CD4-positive, alpha-beta memory T cell (primary cell): ENCODE results near the gene BANF2. TPM values are rescaled to one million over a fixed set of nuclear protein-coding genes. Genes with fewer than 3 reads are reported as not detected.

Experiments
- CTCF ChIA-PET: fragments of 350-600 bp; sonication (Branson Sonifier 250); formaldehyde crosslinking; loops from one replicate; lab custom pipeline; 2021; ENCODE audit warnings: inconsistent platforms; ENCODE audit not compliant: partially characterized antibody; lab: Charles Lee
- POLR2A ChIA-PET: fragments of 350-600 bp; sonication (Branson Sonifier 250); formaldehyde crosslinking; loops from one replicate; lab custom pipeline; 2021; ENCODE audit not compliant: partially characterized antibody; lab: Charles Lee
- DNase-seq, 5 donors: peaks; one replicate each; pipeline versions ENCODE4 v3.0.0 to v3.0.0-alpha.2; 2020 to 2022; ENCODE audit warnings: mixed read lengths in 1 of 5
- H3K27ac ChIP-seq: one replicate; pipeline ENCODE4 v1.7.0; 2013; ENCODE audit warnings: low read depth, low read length
- H3K27me3 ChIP-seq: 2 replicates; pipeline ENCODE4 v1.7.0; 2013; ENCODE audit warnings: mild to moderate bottlenecking, low read length, moderate library complexity; ENCODE audit not compliant: insufficient read depth
- H3K36me3 ChIP-seq: 2 replicates; pipeline ENCODE4 v1.7.0; 2013; ENCODE audit warnings: mild to moderate bottlenecking, low read length, moderate library complexity; ENCODE audit not compliant: insufficient read depth
- H3K4me1 ChIP-seq: 2 replicates; pipeline ENCODE4 v1.7.0; 2013; ENCODE audit warnings: mild to moderate bottlenecking, low read length, moderate library complexity; ENCODE audit not compliant: insufficient read depth
- H3K4me3 ChIP-seq, 2 donors: one replicate each; pipeline ENCODE4 v1.7.0; 2013; ENCODE audit warnings: low read length in 2 of 2, mild to moderate bottlenecking in 1 of 2
- H3K9me3 ChIP-seq, 2 donors: one replicate each; pipeline ENCODE4 v1.7.0; 2013; ENCODE audit warnings: low read length in 2 of 2, control low read depth in 1 of 2; ENCODE audit not compliant: control insufficient read depth in 1 of 2
- H3K27ac Mint-ChIP-seq, 7 donors: one replicate each; pipeline ENCODE4 v1.8.0; 2020 to 2021; ENCODE audit warnings: mixed read lengths in 7 of 7, mild to moderate bottlenecking in 6 of 7, inconsistent platforms in 3 of 7, moderate library complexity in 3 of 7
- H3K27me3 Mint-ChIP-seq, 2 donors: one replicate each; pipeline ENCODE4 v1.8.0; 2020 to 2021; ENCODE audit warnings: mixed read lengths in 2 of 2
- H3K36me3 Mint-ChIP-seq, 2 donors: one replicate each; pipeline ENCODE4 v1.8.0; 2020 to 2021; ENCODE audit warnings: mixed read lengths in 2 of 2, inconsistent platforms in 1 of 2, mild to moderate bottlenecking in 1 of 2
- H3K4me1 Mint-ChIP-seq, 4 donors: one replicate each; pipeline ENCODE4 v1.8.0; 2020 to 2021; ENCODE audit warnings: mixed read lengths in 4 of 4, mild to moderate bottlenecking in 1 of 4
- H3K4me3 Mint-ChIP-seq, 8 donors: one replicate each; pipeline ENCODE4 v1.8.0; 2020 to 2021; ENCODE audit warnings: mixed read lengths in 8 of 8, mild to moderate bottlenecking in 7 of 8, moderate library complexity in 6 of 8, inconsistent platforms in 3 of 8
- H3K9me3 Mint-ChIP-seq, 8 donors: one replicate each; pipeline ENCODE4 v1.8.0; 2020 to 2021; ENCODE audit warnings: mixed read lengths in 8 of 8, mild to moderate bottlenecking in 5 of 8, inconsistent platforms in 3 of 8, moderate library complexity in 1 of 8
- intact Hi-C: fragments of 100-400 bp; cut with micrococcal nuclease; formaldehyde crosslinking; loops from one replicate; pipeline ENCODE4 v1.15.1; 2023
- polyA plus RNA-seq, 2 donors: library from polyadenylated mRNA; unstranded; fragments of 300-500 nt; fragmentation: Illumina TruSeq; gene quantifications; one replicate each; pipeline ENCODE4 v1.2.3, GENCODE V29; 2021
- total RNA-seq, 2 experiments: library from RNA; stranded (reverse); gene quantifications; one replicate each; pipeline ENCODE4 v1.2.3, GENCODE V29; 2021

Gene BANF2
- total and polyA plus RNA-seq, 4 experiments from 2014 or later: not detected

DNA sequence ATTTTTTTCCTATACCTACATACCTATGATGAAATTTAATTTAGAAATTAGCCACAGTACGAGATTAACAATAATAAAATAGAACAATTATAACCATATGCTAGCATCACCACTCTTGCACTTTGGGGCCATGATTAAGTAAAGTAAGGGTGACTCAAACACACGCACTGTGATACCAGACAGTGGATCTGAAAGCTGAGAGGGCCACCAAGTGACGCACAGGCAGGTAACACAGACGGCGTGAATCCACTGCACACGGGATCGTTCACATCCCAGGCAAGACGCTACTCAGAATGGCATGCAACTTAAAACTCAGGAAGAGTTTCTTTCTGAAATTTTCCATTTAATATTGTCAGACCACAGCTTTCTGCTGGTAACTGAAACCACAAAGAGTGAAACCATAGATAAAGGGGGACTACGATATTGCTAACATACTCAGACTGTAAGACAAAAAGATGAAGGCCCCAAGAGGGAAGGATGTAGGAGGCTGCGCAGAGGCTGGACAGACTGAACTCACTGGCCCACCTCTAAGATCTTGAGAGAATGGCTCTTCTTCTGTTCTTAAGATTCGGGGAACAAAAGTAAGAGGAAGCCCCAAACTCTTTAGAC lies 35.6 kb upstream of the BANF2 start:
- DNase-seq: no peak
- ChIA-PET POLR2A (no interaction called here), CTCF (interaction anchor here (3.7 kb wide), 1 partner anchor 18 kb away, joined by 24 read pairs; the partner anchor contains the start of gene RRBP1)
- no peak overlapping the region for H3K27ac ChIP-seq
- Mint-ChIP-seq H3K27ac (peak overlapping the region in 3 of 7 donors; percentile 35 to 71 (median 59)), H3K4me1 (peaks cover 28 to 68% (median 45%) of the 10 kb centered on the region in 4 donors), H3K27me3 (no peaks in the 10 kb centered on the region), H3K4me3 (peak overlapping the region in 5 of 8 donors; percentile 11 to 74 (median 53)), H3K36me3 (peaks cover 12% of the 10 kb centered on the region in 2 donors), H3K9me3 (peaks cover 0 to 3% (median 0%) of the 10 kb centered on the region in 8 donors)
- no peak overlapping the region for H3K4me3 ChIP-seq
- intact Hi-C loops: no loop called here
- peaks cover 28% of the 10 kb centered on the region for H3K4me1 ChIP-seq
- no peaks in the 10 kb centered on the region for H3K9me3 ChIP-seq
- H3K36me3 ChIP-seq: no peaks in the 10 kb centered on the region
- no peaks in the 10 kb centered on the region for H3K27me3 ChIP-seq

GRCh38 chr20:17665756-17666155 lies 34.0 kb upstream of the BANF2 start:
- Histone ChIP-seq H3K4me3 (no peak overlapping the region), H3K27ac (no peak overlapping the region), H3K36me3 (no peaks in the 10 kb centered on the region), H3K27me3 (no peaks in the 10 kb centered on the region), H3K4me1 (peaks cover 28% of the 10 kb centered on the region), H3K9me3 (no peaks in the 10 kb centered on the region)
- Mint-ChIP-seq H3K4me1 (peaks cover 28 to 79% (median 43%) of the 10 kb centered on the region in 4 donors), H3K9me3 (no peaks in the 10 kb centered on the region), H3K4me3 (peak overlapping the region in 3 of 8 donors; percentile 6 to 56 (median 36)), H3K27ac (peak overlapping the region in 4 of 7 donors; percentile 19 to 48 (median 40)), H3K36me3 (peaks cover 3% of the 10 kb centered on the region in 2 donors), H3K27me3 (no peaks in the 10 kb centered on the region)
- intact Hi-C loops: no loop called here
- ChIA-PET CTCF (interaction anchor here (1.1 to 3.7 kb wide), 3 partner anchors 11 to 16 kb away, joined by 3 to 24 read pairs (median 3); partner anchors contain the start of gene RRBP1), POLR2A (interaction anchor here (1.4 kb wide), 1 partner anchor 15 kb away, joined by 4 read pairs; no protein-coding TSS in a partner anchor)
- no peak for DNase-seq

- Histone ChIP-seq H3K4me1 (peaks cover 28% of the 10 kb centered on the region), H3K36me3 (no peaks in the 10 kb centered on the region), H3K4me3 (no peak overlapping the region), H3K9me3 (no peaks in the 10 kb centered on the region), H3K27ac (no peak overlapping the region), H3K27me3 (no peaks in the 10 kb centered on the region)
- no peak for DNase-seq
- no peak overlapping the region for H3K4me3 Mint-ChIP-seq
- H3K27ac Mint-ChIP-seq: peak overlapping the region in 1 of 7 donors; percentile 15
- intact Hi-C loops: no loop called here
- peaks cover 28 to 75% (median 42%) of the 10 kb centered on the region in 4 donors for H3K4me1 Mint-ChIP-seq
- ChIA-PET CTCF (interaction anchor here (0.6 to 3.7 kb wide), 4 partner anchors 12 to 245 kb away, joined by 3 to 24 read pairs (median 3); partner anchors contain the start of gene RRBP1), POLR2A (interaction anchor here (1.4 kb wide), 1 partner anchor 14 kb away, joined by 4 read pairs; no protein-coding TSS in a partner anchor)
- no peaks in the 10 kb centered on the region for H3K27me3 Mint-ChIP-seq
- peaks cover 3% of the 10 kb centered on the region in 2 donors for H3K36me3 Mint-ChIP-seq
- no peaks in the 10 kb centered on the region for H3K9me3 Mint-ChIP-seq
These were observed 33.3 kb upstream of the BANF2 start for GRCh38 chr20:17666481-17666880.

GRCh38 chr20:17667445-17667844 lies 32.3 kb upstream of the BANF2 start:
- no peaks in the 10 kb centered on the region for H3K9me3 ChIP-seq
- Mint-ChIP-seq H3K4me1 (peaks cover 28 to 65% (median 35%) of the 10 kb centered on the region in 4 donors), H3K4me3 (no peak overlapping the region), H3K27ac (peak overlapping the region in 4 of 7 donors; percentile 1 to 54 (median 6)), H3K27me3 (no peaks in the 10 kb centered on the region), H3K36me3 (peaks cover 3% of the 10 kb centered on the region in 2 donors), H3K9me3 (no peaks in the 10 kb centered on the region)
- DNase-seq: no peak
- ChIA-PET POLR2A (no interaction called here), CTCF (interaction anchor here (3.7 kb wide), 1 partner anchor 14 kb away, joined by 24 read pairs; the partner anchor contains the start of gene RRBP1)
- no peak overlapping the region for H3K27ac ChIP-seq
- intact Hi-C loops: no loop called here
- H3K4me3 ChIP-seq: no peak overlapping the region
- H3K36me3 ChIP-seq: no peaks in the 10 kb centered on the region
- no peaks in the 10 kb centered on the region for H3K27me3 ChIP-seq
- H3K4me1 ChIP-seq: peaks cover 28% of the 10 kb centered on the region

- no peak overlapping the region for H3K4me3 Mint-ChIP-seq
- peak overlapping the region in 5 of 7 donors; percentile 2 to 63 (median 34) for H3K27ac Mint-ChIP-seq
- H3K36me3 Mint-ChIP-seq: peaks cover 3% of the 10 kb centered on the region in 2 donors
- H3K27ac ChIP-seq: no peak overlapping the region
- ChIA-PET POLR2A (no interaction called here), CTCF (interaction anchor here (0.9 kb wide), 1 partner anchor 168 kb away, joined by 3 read pairs; no protein-coding TSS in a partner anchor)
- no peaks in the 10 kb centered on the region for H3K9me3 ChIP-seq
- H3K4me3 ChIP-seq: no peak overlapping the region
- no peaks in the 10 kb centered on the region for H3K36me3 ChIP-seq
- peaks cover 28% of the 10 kb centered on the region for H3K4me1 ChIP-seq
- intact Hi-C loops: no loop called here
- no peaks in the 10 kb centered on the region for H3K9me3 Mint-ChIP-seq
- no peaks in the 10 kb centered on the region for H3K27me3 ChIP-seq
- DNase-seq: no peak
- H3K27me3 Mint-ChIP-seq: no peaks in the 10 kb centered on the region
- peaks cover 26 to 68% (median 36%) of the 10 kb centered on the region in 4 donors for H3K4me1 Mint-ChIP-seq
These were observed 31.3 kb upstream of the BANF2 start for GRCh38 chr20:17668432-17668831.

- Mint-ChIP-seq H3K4me1 (peaks cover 20 to 58% (median 33%) of the 10 kb centered on the region in 4 donors), H3K27ac (no peak overlapping the region)
- CTCF ChIA-PET: no interaction called here
These were observed 30.3 kb upstream of the BANF2 start for GRCh38 chr20:17669306-17669931.

DNA sequence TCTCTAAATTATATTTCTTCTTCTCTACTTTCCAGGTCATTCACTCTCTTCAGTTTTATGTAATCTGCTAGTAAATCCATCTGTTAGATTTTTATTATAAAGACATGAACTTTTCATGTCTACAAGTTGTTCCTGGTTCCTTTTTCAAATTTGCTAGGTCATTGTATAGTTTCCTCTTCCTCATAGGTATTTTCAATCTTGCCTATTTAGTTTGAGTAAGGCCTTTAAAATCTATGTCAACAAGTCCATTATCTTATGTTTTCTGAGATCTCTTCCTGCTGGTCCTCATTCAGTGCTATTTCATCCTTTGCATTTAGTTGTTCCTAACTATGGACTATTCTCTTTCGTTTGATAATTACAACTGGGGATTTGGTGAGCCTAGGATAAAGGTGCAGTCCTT lies 28.8 kb upstream of the BANF2 start:
- no peak for DNase-seq
- Histone ChIP-seq H3K27me3 (no peaks in the 10 kb centered on the region), H3K27ac (no peak overlapping the region), H3K4me1 (peaks cover 8% of the 10 kb centered on the region), H3K9me3 (no peaks in the 10 kb centered on the region), H3K36me3 (no peaks in the 10 kb centered on the region), H3K4me3 (no peak overlapping the region)
- POLR2A ChIA-PET: no interaction called here
- intact Hi-C loops: no loop called here
- H3K4me3 Mint-ChIP-seq: no peak overlapping the region
- peaks cover 13 to 50% (median 26%) of the 10 kb centered on the region in 4 donors for H3K4me1 Mint-ChIP-seq
- CTCF ChIA-PET: no interaction called here
- peak overlapping the region in 1 of 7 donors; percentile 1 for H3K27ac Mint-ChIP-seq
- peaks cover 3% of the 10 kb centered on the region in 2 donors for H3K36me3 Mint-ChIP-seq
- H3K9me3 Mint-ChIP-seq: no peaks in the 10 kb centered on the region
- H3K27me3 Mint-ChIP-seq: no peaks in the 10 kb centered on the region

More at GRCh38 chr20:17669306-17669931, 30.3 kb upstream of the BANF2 start:
- Histone ChIP-seq H3K4me1 (peaks cover 22% of the 10 kb centered on the region), H3K27me3 (no peaks in the 10 kb centered on the region), H3K9me3 (no peaks in the 10 kb centered on the region), H3K27ac (no peak overlapping the region), H3K4me3 (no peak overlapping the region), H3K36me3 (no peaks in the 10 kb centered on the region)
- DNase-seq: no peak
- Mint-ChIP-seq H3K27me3 (no peaks in the 10 kb centered on the region), H3K4me3 (peak overlapping the region in 1 of 8 donors; percentile 37), H3K9me3 (no peaks in the 10 kb centered on the region), H3K36me3 (peaks cover 3% of the 10 kb centered on the region in 2 donors)
- POLR2A ChIA-PET: no interaction called here
- intact Hi-C loops: no loop called here
